A549 (cell line): ENCODE measurements around the gene SSX2IP. TPM values are rescaled to one million over a fixed set of nuclear protein-coding genes. Genes with fewer than 3 reads are reported as not detected.

Source experiments
- ATAC-seq, 2 experiments: fragments of 200-7000 bp in 1 of 2; fragments of >200 bp in 1 of 2; cut with Nextera tagmentation in 1 of 2; cut with Tn5 transposase in 1 of 2; 3 replicates each; pipeline versions ENCODE4 v1.8.0 to v1.9.1; 2018 to 2020; ENCODE audit warnings: mild to moderate bottlenecking in 1 of 2, moderate library complexity in 1 of 2
- CTCF ChIA-PET: fragments of 300-600 bp; sonication (Branson Sonifier 250); formaldehyde crosslinking; extraction: SDS; loops from one replicate; lab custom pipeline; 2021; ENCODE audit warnings: antibody characterized with exemption, inconsistent platforms; lab: Yijun Ruan, JAX
- POLR2A ChIA-PET: fragments of 350-600 bp; formaldehyde crosslinking; extraction: SDS; loops from one replicate; lab custom pipeline; 2021; ENCODE audit warnings: antibody characterized with exemption, inconsistent platforms; lab: Yijun Ruan, JAX
- DNase-seq, 2 experiments: peaks; one replicate each; pipeline versions ENCODE4 v3.0.0 to v3.0.0-alpha.2; 2011 to 2016; ENCODE audit warnings: low read depth in 1 of 2, low spot score in 1 of 2
- FAIRE-seq: peaks from 2 replicates; lab custom pipeline; 2011; peaks lifted over from hg19 to GRCh38; lab: Jason Lieb, UNC
- H3K27ac ChIP-seq, 2 experiments: fragments of >200 bp; sonication (Bioruptor Twin); formaldehyde crosslinking; 3 replicates each; pipeline ENCODE4 v1.5.1; 2016 to 2017
- H3K4me1 ChIP-seq: fragments of >200 bp; sonication (Bioruptor Twin); formaldehyde crosslinking; 3 replicates; pipeline ENCODE4 v1.6.1; 2016
- H3K4me2 ChIP-seq: fragments of >200 bp; sonication (Bioruptor Twin); formaldehyde crosslinking; 3 replicates; pipeline ENCODE4 v1.6.1; 2016
- H3K4me3 ChIP-seq: fragments of >200 bp; sonication (Bioruptor Twin); formaldehyde crosslinking; 3 replicates; pipeline ENCODE4 v1.5.1; 2016
- H3K9me3 ChIP-seq: fragments of >200 bp; sonication (Bioruptor Twin); formaldehyde crosslinking; 3 replicates; pipeline ENCODE4 v1.6.1; 2016
- CHD4 ChIP-seq: fragments of 200-600 bp; sonication (generic); IDR thresholded peaks from 2 replicates; pipeline ENCODE4 v1.6.1; 2016; ENCODE audit warnings: antibody characterized with exemption, mild to moderate bottlenecking, borderline replicate concordance
- ELK1 ChIP-seq: fragments of 150-350 bp; IDR thresholded peaks from 2 replicates; pipeline ENCODE4 v1.6.1; 2014; ENCODE audit warnings: low read depth, mild to moderate bottlenecking, low read length
- EP300 ChIP-seq, 2 experiments: fragments of >200 bp; sonication (Bioruptor Twin); formaldehyde crosslinking; IDR thresholded peaks; 2 replicates in 1 of 2; 3 replicates in 1 of 2; pipeline ENCODE4 v1.6.1; 2016 to 2017
- FOSB ChIP-seq: fragments of 250-450 bp; sonication (Bioruptor Pico); IDR thresholded peaks from 2 replicates; pipeline ENCODE4 v1.5.0; 2020; ENCODE audit warnings: mild to moderate bottlenecking, moderate library complexity
- FOXS1 ChIP-seq: fragments of 250-450 bp; sonication (Bioruptor Pico); IDR thresholded peaks from 2 replicates; pipeline ENCODE4 v1.5.0; 2020; ENCODE audit warnings: mild to moderate bottlenecking, moderate library complexity
- HOXB13 ChIP-seq: fragments of 250-450 bp; sonication (Bioruptor Pico); IDR thresholded peaks from 2 replicates; pipeline ENCODE4 v1.5.0; 2020; ENCODE audit warnings: low read depth, mild to moderate bottlenecking, moderate library complexity
- NFE2L2 ChIP-seq: fragments of 150-350 bp; conservative IDR thresholded peaks from 2 replicates; pipeline ENCODE4 v1.6.1; 2014; ENCODE audit warnings: low read length
- POLR2A ChIP-seq: IDR thresholded peaks from 2 replicates; pipeline ENCODE4 v1.6.1; 2012; ENCODE audit warnings: mild to moderate bottlenecking, low read length
- RAD21 ChIP-seq, 2 experiments: fragments of >200 bp in 1 of 2; sonication (Bioruptor Twin) in 1 of 2; formaldehyde crosslinking in 1 of 2; IDR thresholded peaks in 1 of 2; conservative IDR thresholded peaks in 1 of 2; 2 replicates in 1 of 2; 3 replicates in 1 of 2; pipeline ENCODE4 v1.6.1; 2012 to 2018; ENCODE audit warnings: inconsistent platforms in 1 of 2
- RARB ChIP-seq: fragments of 250-450 bp; sonication (Bioruptor Pico); IDR thresholded peaks from 2 replicates; pipeline ENCODE4 v1.8.0; 2021; ENCODE audit warnings: mild to moderate bottlenecking, moderate library complexity
- RNF2 ChIP-seq: fragments of 200-600 bp; sonication (generic); IDR thresholded peaks from 2 replicates; pipeline ENCODE4 v1.6.1; 2016; ENCODE audit warnings: low read depth, mild to moderate bottlenecking, antibody characterized with exemption, moderate library complexity, borderline replicate concordance
- TFCP2L1 ChIP-seq: fragments of 250-450 bp; sonication (Bioruptor Pico); IDR thresholded peaks from 2 replicates; pipeline ENCODE4 v1.5.0; 2021; ENCODE audit warnings: mild to moderate bottlenecking
- ZSCAN20 ChIP-seq: fragments of 250-450 bp; sonication (Bioruptor Pico); IDR thresholded peaks from 2 replicates; pipeline ENCODE4 v1.8.0; 2022; ENCODE audit warnings: mild to moderate bottlenecking, moderate library complexity
- WGBS: methylation state at CpG from one replicate; pipeline ENCODE4 v1.1.6; 2017; ENCODE audit errors: missing lambda C conversion rate; 5-methylcytosine and 5-hydroxymethylcytosine counted together
- polyA plus RNA-seq, 4 experiments: library from polyadenylated mRNA; depleted of rRNA in 3 of 4; stranded (reverse); fragments of >200 nt; fragmentation: RNase III in 1 of 4; extraction: RNeasy Plus Mini Kit Qiagen cat#74134 plus additional on column Dnase treatment in 1 of 4; gene quantifications; 2 replicates in 3 of 4; 3 replicates in 1 of 4; pipeline ENCODE4 v1.2.3, GENCODE V29; 2011 to 2017
- TF ChIP-seq, protein P1 (sequence below): fragments of 450-650 bp; IDR thresholded peaks from 2 replicates; pipeline ENCODE4 v1.6.1; 2014; ENCODE audit warnings: antibody characterized with exemption

Gene SSX2IP
- polyA plus RNA-seq, 2 of the 4 experiments (the other 2 are of a cell fraction): 15.2 to 20.6 TPM

DNA sequence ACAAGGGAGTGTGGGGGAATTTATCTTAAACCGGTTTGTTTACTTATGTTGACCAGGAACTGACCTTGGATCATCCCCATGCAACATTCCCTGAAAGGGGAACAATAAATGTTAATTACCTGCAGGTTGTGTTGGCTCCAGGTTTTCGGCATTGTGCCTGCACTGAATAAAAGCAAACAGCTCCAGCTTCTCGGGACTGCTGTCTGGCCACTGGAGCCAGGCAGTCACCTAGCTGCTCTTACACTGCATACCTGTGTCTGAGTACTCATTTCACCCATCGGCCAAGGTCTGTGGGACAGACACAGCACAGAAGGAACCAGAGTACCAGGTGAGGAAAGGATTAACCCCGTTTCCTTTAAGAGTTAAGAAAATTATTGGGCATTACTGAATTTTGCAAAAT lies 83.3 kb downstream of the SSX2IP start (continued):
- TF ChIP-seq RNF2 (no peak), RARB (CRISPR knock-in tag) (no peak)
- TF ChIP-seq, all 56 proteins: peak for 0

GRCh38 chr1:84605157-84605556 lies 85.1 kb downstream of the SSX2IP start:
- 100% methylated on average over 1 of the region's 1 CpG for WGBS
- FAIRE-seq (no peak), ATAC-seq (no peak), DNase-seq (no peak)
- peaks cover 12% of the 10 kb centered on the region for H3K9me3 ChIP-seq
- TF ChIP-seq, protein P1, sequence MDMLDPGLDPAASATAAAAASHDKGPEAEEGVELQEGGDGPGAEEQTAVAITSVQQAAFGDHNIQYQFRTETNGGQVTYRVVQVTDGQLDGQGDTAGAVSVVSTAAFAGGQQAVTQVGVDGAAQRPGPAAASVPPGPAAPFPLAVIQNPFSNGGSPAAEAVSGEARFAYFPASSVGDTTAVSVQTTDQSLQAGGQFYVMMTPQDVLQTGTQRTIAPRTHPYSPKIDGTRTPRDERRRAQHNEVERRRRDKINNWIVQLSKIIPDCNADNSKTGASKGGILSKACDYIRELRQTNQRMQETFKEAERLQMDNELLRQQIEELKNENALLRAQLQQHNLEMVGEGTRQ: no peak
- no peak overlapping the region for H3K4me2 ChIP-seq
- H3K27ac ChIP-seq: no peak overlapping the region
- H3K4me3 ChIP-seq: no peak overlapping the region
- no peaks in the 10 kb centered on the region for H3K4me1 ChIP-seq
- ChIA-PET POLR2A (no interaction called here), CTCF (interaction anchor here (1.9 kb wide), 1 partner anchor 15 kb away, joined by 6 read pairs; no protein-coding TSS in a partner anchor)

DNA sequence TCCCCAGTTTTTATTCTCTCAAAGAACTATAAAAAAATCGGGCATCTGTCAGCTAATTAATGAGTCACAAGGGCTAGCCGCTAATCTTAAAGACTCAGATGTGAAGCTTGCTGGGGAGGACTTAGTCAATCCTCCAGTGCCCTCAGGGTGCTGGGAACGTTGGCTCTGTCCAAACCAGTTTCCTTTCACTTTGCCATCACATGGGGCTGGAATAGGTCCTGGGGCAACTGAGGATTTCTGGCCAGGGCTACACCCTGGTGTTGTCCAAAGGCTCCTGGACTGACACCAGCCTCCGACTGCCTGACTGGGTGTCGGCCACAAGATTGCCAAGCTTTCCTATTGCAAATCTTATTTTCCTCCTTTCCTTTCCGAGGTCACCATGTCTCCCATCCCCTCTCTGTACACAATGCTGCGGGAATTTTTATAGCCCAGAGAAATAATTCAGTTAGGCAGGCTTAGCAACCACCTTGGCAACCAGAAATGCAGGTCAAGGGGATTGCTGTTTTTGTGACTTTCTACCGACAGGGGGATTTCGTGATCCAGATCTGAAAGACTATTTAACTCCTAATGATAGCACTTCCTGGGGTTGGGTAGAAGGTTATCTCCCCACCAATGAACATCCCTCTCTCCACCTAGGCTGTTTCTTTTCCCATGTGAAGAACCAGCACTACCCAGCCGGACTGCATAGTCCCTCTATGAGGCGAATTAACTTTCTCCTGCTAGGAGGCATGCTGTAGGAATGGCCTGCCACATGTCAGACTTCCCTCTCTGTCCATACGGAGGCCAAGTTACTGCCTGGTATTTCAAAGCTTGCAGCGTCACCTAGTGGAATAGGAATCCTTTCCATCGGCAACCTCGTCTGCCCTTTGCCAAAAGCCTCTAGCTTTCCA lies 86.1 kb downstream of the SSX2IP start:
- ChIA-PET POLR2A (no interaction called here), CTCF (interaction anchor here (1.2 to 1.9 kb wide), 3 partner anchors 16 to 27 kb away, joined by 3 to 6 read pairs (median 3); no protein-coding TSS in a partner anchor)
- peak in 1 of 2 experiments; percentile 53; a peak in 4 of 6 replicates for ATAC-seq
- WGBS: 52% methylated on average over 14 of the region's 15 CpGs
- peaks cover 12% of the 10 kb centered on the region for H3K9me3 ChIP-seq
- H3K27ac ChIP-seq: no peak overlapping the region
- no peak overlapping the region for H3K4me3 ChIP-seq
- H3K4me1 ChIP-seq: no peaks in the 10 kb centered on the region
- no peak for TF ChIP-seq NFE2L2
- TF ChIP-seq CHD4: no peak
- peak; percentile 15 to 44; a peak in 2 of 5 replicates for TF ChIP-seq RAD21 (conservative IDR thresholded peaks at IDR 0.05 in 1 of 2, IDR thresholded peaks at IDR 0.05 in 1 of 2)
- DNase-seq: peak in 1 of 2 experiments; percentile 43
- peak overlapping the region; percentile 26 for H3K4me2 ChIP-seq
- no peak for FAIRE-seq

- no peak overlapping the region for H3K4me3 ChIP-seq
- ChIA-PET CTCF (interaction anchor here (0.8 to 1.3 kb wide), 3 partner anchors 16 to 28 kb away, joined by 3 read pairs; no protein-coding TSS in a partner anchor), POLR2A (no interaction called here)
- 67% methylated on average over 2 of the region's 2 CpGs for WGBS
- no peaks in the 10 kb centered on the region for H3K4me1 ChIP-seq
- TF ChIP-seq, protein P1: no peak
- TF ChIP-seq POLR2A: no peak
- no peak for TF ChIP-seq ZSCAN20 (CRISPR knock-in tag)
- DNase-seq (no peak), ATAC-seq (no peak), FAIRE-seq (no peak)
- no peak overlapping the region for H3K4me2 ChIP-seq
- no peak overlapping the region for H3K27ac ChIP-seq
- H3K9me3 ChIP-seq: peaks cover 12% of the 10 kb centered on the region
Observed at GRCh38 chr1:84603223-84603622, 87.0 kb downstream of the SSX2IP start.

DNA sequence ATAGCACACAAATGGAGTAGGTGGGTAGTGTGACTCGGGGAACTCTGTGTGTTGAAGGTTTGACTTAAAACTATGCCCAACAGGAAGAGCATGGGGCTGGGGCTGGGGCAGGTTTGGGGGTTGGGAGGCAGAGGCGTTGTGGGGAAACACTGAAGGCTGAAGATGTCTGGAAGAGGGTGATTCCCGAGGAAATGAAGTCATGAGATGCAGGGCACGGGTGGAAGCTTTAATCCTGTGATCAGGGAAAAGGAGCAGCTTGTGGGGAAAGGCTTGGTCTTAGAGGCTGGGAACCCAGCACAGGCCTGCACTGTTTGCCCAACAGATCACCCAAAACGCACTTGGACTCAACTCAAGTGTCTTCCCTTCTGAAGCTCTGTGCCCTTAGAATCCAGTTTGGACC lies 89.5 kb downstream of the SSX2IP start:
- Histone ChIP-seq H3K4me2 (no peak overlapping the region), H3K4me3 (no peak overlapping the region), H3K4me1 (no peaks in the 10 kb centered on the region), H3K9me3 (peaks cover 12% of the 10 kb centered on the region), H3K27ac (no peak overlapping the region)
- WGBS: 73% methylated on average over 5 of the region's 5 CpGs
- CTCF ChIA-PET: interaction anchor here (1.4 kb wide), 1 partner anchor 335 kb away, joined by 3 read pairs; no protein-coding TSS in a partner anchor
- POLR2A ChIA-PET: no interaction called here
- FAIRE-seq: no peak
- ATAC-seq: no peak
- DNase-seq: no peak
- TF ChIP-seq ELK1 (no peak), HOXB13 (CRISPR knock-in tag) (no peak), RNF2 (no peak), TFCP2L1 (CRISPR knock-in tag) (no peak), EP300 (IDR thresholded peaks at IDR 0.05) (no peak), FOXS1 (CRISPR knock-in tag) (no peak), FOSB (CRISPR knock-in tag) (no peak)
